SK-N-SH (cell line): Measurements from ENCODE around the gene BAG5. TPM values are rescaled to one million over a fixed set of nuclear protein-coding genes. Genes with fewer than 3 reads are reported as not detected.
A peak's percentile ranks its signal among the peaks of the same experiment; 100 is the strongest.

Experiments
- CTCF ChIA-PET: fragments of 300-600, 350-600 bp; formaldehyde crosslinking; extraction: SDS; loops from one replicate; lab custom pipeline; 2021; lab: Yijun Ruan, JAX
- POLR2A ChIA-PET: fragments of 350-600 bp; sonication (Branson Sonifier 250); formaldehyde crosslinking; extraction: SDS; loops from one replicate; lab custom pipeline; 2020; ENCODE audit warnings: antibody characterized with exemption, inconsistent platforms; lab: Yijun Ruan, JAX
- DNase-seq: peaks from one replicate; pipeline ENCODE4 v3.0.0; 2012
- H2AFZ ChIP-seq: fragments of 200-600 bp; sonication (generic); 2 replicates; pipeline ENCODE4 v1.8.1; 2016; ENCODE audit warnings: antibody characterized with exemption, mild to moderate bottlenecking, low read depth
- H3F3A ChIP-seq: fragments of 200-600 bp; sonication (generic); replicated peaks from 2 replicates; pipeline ENCODE3; 2016; ENCODE audit warnings: antibody characterized with exemption, mild to moderate bottlenecking; ENCODE audit not compliant: insufficient read depth
- H3K27ac ChIP-seq, 2 experiments: fragments of 200-500 bp in 1 of 2; fragments of 200-600 bp in 1 of 2; sonication (Bioruptor generic) in 1 of 2; sonication (generic), shearing (Covaris generic) in 1 of 2; 2 replicates each; pipeline versions ENCODE4 v1.5.1 to v1.6.1; 2014 to 2016; ENCODE audit warnings: low read depth in 2 of 2, inconsistent platforms in 1 of 2, low read length in 1 of 2, mild to moderate bottlenecking in 1 of 2, mixed read lengths in 1 of 2
- H3K27me3 ChIP-seq: fragments of 200-600 bp; sonication (generic), shearing (Covaris generic); 2 replicates; pipeline ENCODE4 v1.6.1; 2016; ENCODE audit warnings: mixed run types; ENCODE audit not compliant: insufficient read depth
- H3K36me3 ChIP-seq, 2 experiments: fragments of 200-500 bp in 1 of 2; fragments of 200-600 bp in 1 of 2; sonication (Bioruptor generic) in 1 of 2; sonication (generic) in 1 of 2; replicated peaks in 1 of 2; 2 replicates each; pipeline versions ENCODE3 to v1.5.1; 2014 to 2016; ENCODE audit warnings: low read length in 1 of 2, mild to moderate bottlenecking in 1 of 2; ENCODE audit not compliant: insufficient read depth in 2 of 2, control insufficient read depth in 1 of 2
- H3K4me1 ChIP-seq, 2 experiments: fragments of 200-500 bp in 1 of 2; fragments of 200-600 bp in 1 of 2; sonication (Bioruptor generic) in 1 of 2; sonication (generic), shearing (Covaris generic) in 1 of 2; 2 replicates each; pipeline versions ENCODE4 v1.5.1 to v1.6.1; 2014 to 2016; ENCODE audit warnings: low read depth in 1 of 2, low read length in 1 of 2, mixed run types in 1 of 2; ENCODE audit not compliant: insufficient read depth in 2 of 2, control insufficient read depth in 1 of 2
- H3K4me2 ChIP-seq: fragments of 200-600 bp; sonication (generic), shearing (Covaris generic); 2 replicates; pipeline ENCODE4 v1.6.1; 2017; ENCODE audit warnings: mixed run types
- H3K4me3 ChIP-seq, 2 experiments: fragments of 200-500 bp in 1 of 2; fragments of 200-600 bp in 1 of 2; sonication (Bioruptor generic) in 1 of 2; sonication (generic), shearing (Covaris generic) in 1 of 2; 2 replicates each; pipeline versions ENCODE4 v1.5.1 to v1.8.1; 2014 to 2016; ENCODE audit warnings: low read depth in 2 of 2, inconsistent platforms in 1 of 2, low read length in 1 of 2, mild to moderate bottlenecking in 1 of 2, mixed read lengths in 1 of 2, moderate library complexity in 1 of 2
- H3K79me2 ChIP-seq: fragments of 200-600 bp; sonication (generic); 2 replicates; pipeline ENCODE4 v1.8.1; 2017; ENCODE audit warnings: mild to moderate bottlenecking; ENCODE audit not compliant: insufficient read depth
- H3K9ac ChIP-seq: fragments of 200-600 bp; sonication (generic); 2 replicates; pipeline ENCODE4 v1.6.1; 2017; ENCODE audit warnings: mixed run types
- H3K9me2 ChIP-seq: fragments of 200-600 bp; sonication (generic); 2 replicates; pipeline ENCODE4 v1.6.1; 2017; ENCODE audit warnings: mixed run types
- H3K9me3 ChIP-seq: fragments of 200-600 bp; sonication (generic); 2 replicates; pipeline ENCODE4 v1.6.1; 2017; ENCODE audit warnings: mixed run types, mild to moderate bottlenecking, moderate library complexity
- H4K20me1 ChIP-seq: fragments of 200-600 bp; sonication (generic); 2 replicates; pipeline ENCODE4 v1.6.1; 2017; ENCODE audit warnings: mild to moderate bottlenecking, mixed run types; ENCODE audit not compliant: insufficient read depth
- FOXJ3 ChIP-seq: sonication (generic); formaldehyde crosslinking; IDR thresholded peaks from 2 replicates; pipeline ENCODE4 v1.5.1; 2020; ENCODE audit warnings: mild to moderate bottlenecking, missing genetic modification reagents
- GABPA ChIP-seq: IDR thresholded peaks from 2 replicates; pipeline ENCODE4 v1.4.0; 2012; ENCODE audit warnings: low read depth, mild to moderate bottlenecking
- GATA2 ChIP-seq: sonication (generic); formaldehyde crosslinking; IDR thresholded peaks from 2 replicates; pipeline ENCODE4 v1.5.0; 2020; ENCODE audit warnings: mild to moderate bottlenecking, missing genetic modification reagents
- MXI1 ChIP-seq: IDR thresholded peaks from 2 replicates; pipeline ENCODE4 v1.6.1; 2012; ENCODE audit warnings: mild to moderate bottlenecking, low read depth, low read length, improper control_type of control experiment
- NFIC ChIP-seq: IDR thresholded peaks from 2 replicates; pipeline ENCODE4 v1.4.0; 2012; ENCODE audit warnings: borderline replicate concordance
- POLR2AphosphoS5 ChIP-seq: IDR thresholded peaks from 2 replicates; pipeline ENCODE4 v1.6.1; 2012; ENCODE audit warnings: low read depth, low read length
- RAD21 ChIP-seq: IDR thresholded peaks from 2 replicates; pipeline ENCODE4 v1.6.1; 2012; ENCODE audit warnings: mild to moderate bottlenecking, low read length
- RXRA ChIP-seq: IDR thresholded peaks from 2 replicates; pipeline ENCODE4 v1.4.0; 2012; ENCODE audit warnings: low read depth, mild to moderate bottlenecking, borderline replicate concordance
- SIN3A ChIP-seq: IDR thresholded peaks from 2 replicates; pipeline ENCODE4 v1.6.1; 2012; ENCODE audit warnings: low read depth, mild to moderate bottlenecking, low read length, moderate library complexity, borderline replicate concordance
- SMC3 ChIP-seq: IDR thresholded peaks from 2 replicates; pipeline ENCODE4 v1.6.1; 2012; ENCODE audit warnings: low read depth, low read length, improper control_type of control experiment
- YY1 ChIP-seq: IDR thresholded peaks from 2 replicates; pipeline ENCODE4 v1.4.0; 2012; ENCODE audit warnings: low read depth, mild to moderate bottlenecking
- WGBS: methylation state at CpG from one replicate; pipeline ENCODE4 v1.1.6; 2017; ENCODE audit warnings: low lambda C conversion rate; 5-methylcytosine and 5-hydroxymethylcytosine counted together
- polyA plus RNA-seq, 3 experiments: library from polyadenylated mRNA; depleted of rRNA; stranded (reverse); fragments of >200 nt; gene quantifications; 2 replicates each; pipeline ENCODE4 v1.2.3, GENCODE V29; 2012
- TF ChIP-seq, protein P1 (sequence below): IDR thresholded peaks from 2 replicates; pipeline ENCODE4 v1.4.0; 2012; ENCODE audit warnings: low read depth, borderline replicate concordance
- TF ChIP-seq, protein P2 (sequence below): IDR thresholded peaks from 2 replicates; pipeline ENCODE4 v1.4.0; 2012; ENCODE audit warnings: low read depth
- TF ChIP-seq, protein P3 (sequence below): fragments of 200-600 bp; sonication (generic); IDR thresholded peaks from 2 replicates; pipeline ENCODE4 v1.6.1; 2017; ENCODE audit warnings: antibody characterized with exemption, mild to moderate bottlenecking, moderate library complexity

BAG5 gene
- polyA plus RNA-seq, 1 of the 3 experiments (the other 2 are of a cell fraction), result 5.2 TPM

DNA sequence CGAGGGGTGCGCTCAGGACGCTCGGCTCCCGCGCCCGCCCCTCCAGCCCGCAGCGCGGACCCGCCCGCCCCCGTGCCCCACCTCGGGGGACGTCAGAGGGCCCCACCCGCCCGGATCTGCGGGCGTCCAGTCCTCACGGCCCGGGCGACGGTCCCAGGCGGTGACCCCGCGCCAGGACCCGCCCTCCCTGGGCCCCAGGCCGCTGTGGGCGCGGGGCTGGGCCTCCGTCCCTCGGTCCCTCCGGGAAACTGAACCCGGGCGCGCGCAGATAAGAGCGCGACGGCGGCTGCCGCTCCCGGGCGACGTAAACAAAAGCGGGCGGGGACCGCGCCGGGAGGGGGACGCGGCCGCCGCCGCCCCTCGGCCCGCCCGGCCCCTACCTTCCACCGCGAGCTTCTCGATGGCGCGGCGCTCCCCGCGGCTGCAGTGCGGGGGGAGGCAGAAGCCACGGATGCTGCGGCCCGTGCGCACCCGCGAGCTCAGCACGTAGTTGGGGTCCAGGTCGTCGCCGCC, 41.0 kb downstream of the BAG5 start:
- H3K4me1 ChIP-seq, result peaks cover 0 to 20% of the 10 kb centered on the region in 2 experiments; a peak in 1 of 4 replicates
- peaks cover 0 to 4% of the 10 kb centered on the region in 2 experiments for H3K36me3 ChIP-seq
- POLR2A ChIA-PET, result interaction anchor here (0.6 to 3.5 kb wide), 6 partner anchors 17 to 1524 kb away, joined by 3 to 19 read pairs (median 4); partner anchors contain the start of genes BAG5 and EIF5
- 3% methylated on average over 6 of the region's 77 CpGs for WGBS
- H3K4me3 ChIP-seq, result peak overlapping the region; percentile 35 to 57; a peak in 3 of 4 replicates
- TF ChIP-seq, protein P1, sequence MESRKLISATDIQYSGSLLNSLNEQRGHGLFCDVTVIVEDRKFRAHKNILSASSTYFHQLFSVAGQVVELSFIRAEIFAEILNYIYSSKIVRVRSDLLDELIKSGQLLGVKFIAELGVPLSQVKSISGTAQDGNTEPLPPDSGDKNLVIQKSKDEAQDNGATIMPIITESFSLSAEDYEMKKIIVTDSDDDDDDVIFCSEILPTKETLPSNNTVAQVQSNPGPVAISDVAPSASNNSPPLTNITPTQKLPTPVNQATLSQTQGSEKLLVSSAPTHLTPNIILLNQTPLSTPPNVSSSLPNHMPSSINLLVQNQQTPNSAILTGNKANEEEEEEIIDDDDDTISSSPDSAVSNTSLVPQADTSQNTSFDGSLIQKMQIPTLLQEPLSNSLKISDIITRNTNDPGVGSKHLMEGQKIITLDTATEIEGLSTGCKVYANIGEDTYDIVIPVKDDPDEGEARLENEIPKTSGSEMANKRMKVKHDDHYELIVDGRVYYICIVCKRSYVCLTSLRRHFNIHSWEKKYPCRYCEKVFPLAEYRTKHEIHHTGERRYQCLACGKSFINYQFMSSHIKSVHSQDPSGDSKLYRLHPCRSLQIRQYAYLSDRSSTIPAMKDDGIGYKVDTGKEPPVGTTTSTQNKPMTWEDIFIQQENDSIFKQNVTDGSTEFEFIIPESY, result no peak
- TF ChIP-seq SIN3A (no peak), RXRA (no peak), GABPA (no peak)
- no peaks in the 10 kb centered on the region for H3K9me2 ChIP-seq
- no peaks in the 10 kb centered on the region for H4K20me1 ChIP-seq
- H3F3A ChIP-seq, result peaks cover 5% of the 10 kb centered on the region
- no peak overlapping the region for H3K9ac ChIP-seq
- H2AFZ ChIP-seq, result no peak overlapping the region
- CTCF ChIA-PET, result interaction anchor here (1.4 to 9.6 kb wide), 9 partner anchors 10 to 190 kb away, joined by 3 to 194 read pairs (median 7); no protein-coding TSS in a partner anchor
- H3K27ac ChIP-seq, result peak overlapping the region in 1 of 2 experiments; percentile 74; a peak in 2 of 4 replicates
- H3K9me3 ChIP-seq, result no peaks in the 10 kb centered on the region
- peak; percentile 78 for DNase-seq
- peaks cover 16% of the 10 kb centered on the region for H3K27me3 ChIP-seq
- H3K79me2 ChIP-seq, result no peaks in the 10 kb centered on the region
- H3K4me2 ChIP-seq, result peak overlapping the region; percentile 83; the same call in 1 of the 2 replicates

DNA sequence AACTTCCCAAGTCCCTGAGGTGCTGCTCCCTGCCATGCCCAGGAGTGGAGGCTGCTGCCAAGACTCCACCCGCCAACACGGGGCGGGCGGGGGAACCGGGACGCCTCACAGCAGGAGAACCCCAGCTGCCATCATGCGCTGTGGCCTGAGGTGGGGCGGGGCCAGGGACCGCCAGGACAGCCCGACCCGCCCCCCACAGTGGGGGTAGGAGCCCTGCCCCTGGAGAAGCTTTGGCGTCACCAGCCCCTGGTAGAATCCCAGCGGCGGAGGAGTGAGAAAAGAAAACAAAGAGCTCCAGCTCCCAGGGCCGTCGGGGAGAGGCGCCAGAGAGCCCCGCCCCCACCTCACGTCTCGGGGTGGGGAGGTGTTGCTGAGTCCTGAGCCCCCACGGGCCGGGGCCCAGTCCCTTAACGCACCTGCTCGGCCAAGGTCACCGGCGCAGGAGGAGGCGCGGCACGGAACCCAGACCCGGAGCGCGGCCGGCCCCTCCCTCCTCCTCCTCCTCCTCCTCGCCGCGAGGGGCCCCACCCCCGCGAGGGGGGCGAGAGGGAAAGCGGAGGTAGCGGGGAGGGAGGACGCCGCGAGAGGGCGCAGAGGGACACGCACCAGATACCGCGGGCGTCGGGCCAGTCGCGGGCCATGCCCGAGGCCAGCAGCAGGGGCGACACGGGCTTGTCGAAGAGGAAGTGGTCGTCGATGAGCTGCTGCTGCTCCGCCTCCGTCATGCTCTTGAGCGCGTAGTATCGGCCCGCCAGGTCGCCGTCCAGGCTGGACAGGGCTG, 41.6 kb downstream of the BAG5 start:
- no peaks in the 10 kb centered on the region for H4K20me1 ChIP-seq
- peaks cover 0 to 20% of the 10 kb centered on the region in 2 experiments; a peak in 1 of 4 replicates for H3K4me1 ChIP-seq
- WGBS, result 25% methylated on average over 26 of the region's 66 CpGs
- peak overlapping the region; percentile 35 to 57; a peak in 3 of 4 replicates for H3K4me3 ChIP-seq
- no peak overlapping the region for H2AFZ ChIP-seq
- no peaks in the 10 kb centered on the region for H3K9me2 ChIP-seq
- H3K27me3 ChIP-seq, result peaks cover 16% of the 10 kb centered on the region
- peaks cover 0 to 4% of the 10 kb centered on the region in 2 experiments for H3K36me3 ChIP-seq
- no peaks in the 10 kb centered on the region for H3K79me2 ChIP-seq
- H3K4me2 ChIP-seq, result peak overlapping the region; percentile 83; the same call in 1 of the 2 replicates
- DNase-seq, result peak; percentile 92
- TF ChIP-seq RAD21, result peak; percentile 36; the same call in 1 of the 2 replicates
- 0 out of 2 replicates have a peak, but pooled peaks have one; percentile 13 for TF ChIP-seq POLR2AphosphoS5
- TF ChIP-seq, protein P2, sequence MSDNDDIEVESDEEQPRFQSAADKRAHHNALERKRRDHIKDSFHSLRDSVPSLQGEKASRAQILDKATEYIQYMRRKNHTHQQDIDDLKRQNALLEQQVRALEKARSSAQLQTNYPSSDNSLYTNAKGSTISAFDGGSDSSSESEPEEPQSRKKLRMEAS, result 0 out of 2 replicates have a peak, but pooled peaks have one; percentile 25
- peak; percentile 25; the same call in 1 of the 2 replicates for TF ChIP-seq SMC3
- TF ChIP-seq NFIC, result 0 out of 2 replicates have a peak, but pooled peaks have one; percentile 12
- no peak for TF ChIP-seq GATA2 (CRISPR knock-in tag)
- TF ChIP-seq FOXJ3 (CRISPR knock-in tag), result no peak
- TF ChIP-seq MXI1, result peak; percentile 44
- TF ChIP-seq YY1, result no peak
- TF ChIP-seq, protein P3, sequence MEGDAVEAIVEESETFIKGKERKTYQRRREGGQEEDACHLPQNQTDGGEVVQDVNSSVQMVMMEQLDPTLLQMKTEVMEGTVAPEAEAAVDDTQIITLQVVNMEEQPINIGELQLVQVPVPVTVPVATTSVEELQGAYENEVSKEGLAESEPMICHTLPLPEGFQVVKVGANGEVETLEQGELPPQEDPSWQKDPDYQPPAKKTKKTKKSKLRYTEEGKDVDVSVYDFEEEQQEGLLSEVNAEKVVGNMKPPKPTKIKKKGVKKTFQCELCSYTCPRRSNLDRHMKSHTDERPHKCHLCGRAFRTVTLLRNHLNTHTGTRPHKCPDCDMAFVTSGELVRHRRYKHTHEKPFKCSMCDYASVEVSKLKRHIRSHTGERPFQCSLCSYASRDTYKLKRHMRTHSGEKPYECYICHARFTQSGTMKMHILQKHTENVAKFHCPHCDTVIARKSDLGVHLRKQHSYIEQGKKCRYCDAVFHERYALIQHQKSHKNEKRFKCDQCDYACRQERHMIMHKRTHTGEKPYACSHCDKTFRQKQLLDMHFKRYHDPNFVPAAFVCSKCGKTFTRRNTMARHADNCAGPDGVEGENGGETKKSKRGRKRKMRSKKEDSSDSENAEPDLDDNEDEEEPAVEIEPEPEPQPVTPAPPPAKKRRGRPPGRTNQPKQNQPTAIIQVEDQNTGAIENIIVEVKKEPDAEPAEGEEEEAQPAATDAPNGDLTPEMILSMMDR, result peak; percentile 41
- H3K9me3 ChIP-seq, result no peaks in the 10 kb centered on the region
- ChIA-PET POLR2A (interaction anchor here (0.6 to 3.5 kb wide), 5 partner anchors 22 to 1525 kb away, joined by 3 to 19 read pairs (median 3); partner anchors contain the start of genes BAG5 and EIF5), CTCF (interaction anchor here (0.9 to 9.6 kb wide), 10 partner anchors 10 to 189 kb away, joined by 3 to 194 read pairs (median 6); no protein-coding TSS in a partner anchor)
- H3K9ac ChIP-seq, result no peak overlapping the region
- H3F3A ChIP-seq, result peaks cover 9% of the 10 kb centered on the region
- H3K27ac ChIP-seq, result peak overlapping the region in 1 of 2 experiments; percentile 74; a peak in 2 of 4 replicates
